OCI-LY1 (cell line): Measurements from ENCODE around the gene ANKRD36C.
"Not testable (repeated sequence)": the region's sequence is repeated elsewhere in the genome, so short reads cannot be mapped to it uniquely, and the experiment has no call there.

Experiments
- H2AFZ ChIP-seq: fragments of 200-600 bp; sonication (generic), shearing (Covaris generic); 2 replicates; pipeline ENCODE4 v1.6.0; 2014; ENCODE audit warnings: antibody characterized with exemption, mild to moderate bottlenecking, low read length
- H3F3A ChIP-seq: fragments of 200-600 bp; sonication (generic), shearing (Covaris generic); 2 replicates; pipeline ENCODE4 v1.6.0; 2014; ENCODE audit warnings: mild to moderate bottlenecking, antibody characterized with exemption, low read length, moderate library complexity; ENCODE audit not compliant: insufficient read depth
- H3K27ac ChIP-seq: fragments of 200-600 bp; sonication (generic); 2 replicates; pipeline ENCODE4 v1.5.1; 2014; ENCODE audit warnings: low read length, mixed run types, mild to moderate bottlenecking, low read depth; ENCODE audit not compliant: poor library complexity, severe bottlenecking
- H3K27me3 ChIP-seq: fragments of 200-600 bp; sonication (generic); 2 replicates; pipeline ENCODE4 v1.6.0; 2014; ENCODE audit warnings: antibody characterized with exemption, mild to moderate bottlenecking, low read length, moderate library complexity; ENCODE audit not compliant: insufficient read depth
- H3K36me3 ChIP-seq: fragments of 200-600 bp; sonication (generic); 2 replicates; pipeline ENCODE4 v1.6.1; 2014; ENCODE audit warnings: mild to moderate bottlenecking, antibody characterized with exemption, low read length, moderate library complexity, mixed read lengths; ENCODE audit not compliant: insufficient read depth
- H3K4me1 ChIP-seq: fragments of 200-600 bp; sonication (generic); 2 replicates; pipeline ENCODE4 v1.5.1; 2014; ENCODE audit warnings: mild to moderate bottlenecking, low read length, moderate library complexity; ENCODE audit not compliant: insufficient read depth, severe bottlenecking
- H3K4me2 ChIP-seq: fragments of 200-600 bp; sonication (generic), shearing (Covaris generic); 2 replicates; pipeline ENCODE4 v1.6.1; 2014; ENCODE audit warnings: low read length
- H3K4me3 ChIP-seq: fragments of 200-600 bp; sonication (generic); 2 replicates; pipeline ENCODE4 v1.5.1; 2014; ENCODE audit warnings: low read length, low read depth, mild to moderate bottlenecking, mixed read lengths; ENCODE audit not compliant: poor library complexity, severe bottlenecking
- H3K79me2 ChIP-seq: fragments of 200-600 bp; shearing (Covaris generic); 2 replicates; pipeline ENCODE4 v1.6.1; 2016; ENCODE audit warnings: mixed run types, low read length, mixed read lengths; ENCODE audit not compliant: insufficient read depth
- H3K9ac ChIP-seq: fragments of 200-600 bp; sonication (generic), shearing (Covaris generic); 2 replicates; pipeline ENCODE4 v1.6.1; 2014; ENCODE audit warnings: mild to moderate bottlenecking, low read length, mixed read lengths
- H3K9me2 ChIP-seq: fragments of 200-600 bp; sonication (generic), shearing (Covaris generic); 2 replicates; pipeline ENCODE4 v1.6.1; 2014; ENCODE audit warnings: low read depth, mild to moderate bottlenecking, low read length, mixed read lengths
- H3K9me3 ChIP-seq: fragments of 200-600 bp; shearing (Covaris generic); 2 replicates; pipeline ENCODE4 v1.6.1; 2014; ENCODE audit warnings: low read length, mixed read lengths
- H4K20me1 ChIP-seq: fragments of 200-600 bp; sonication (generic), shearing (Covaris generic); 2 replicates; pipeline ENCODE4 v1.6.0; 2016; ENCODE audit warnings: mild to moderate bottlenecking, low read length; ENCODE audit not compliant: insufficient read depth
- TF ChIP-seq, protein P1 (sequence below): fragments of 200-600 bp; sonication (generic), shearing (Covaris generic); IDR thresholded peaks from 2 replicates; pipeline ENCODE4 v1.5.1; 2017; ENCODE audit warnings: mild to moderate bottlenecking, antibody characterized with exemption, low read length, moderate library complexity, mixed read lengths

Gene ANKRD36C

DNA sequence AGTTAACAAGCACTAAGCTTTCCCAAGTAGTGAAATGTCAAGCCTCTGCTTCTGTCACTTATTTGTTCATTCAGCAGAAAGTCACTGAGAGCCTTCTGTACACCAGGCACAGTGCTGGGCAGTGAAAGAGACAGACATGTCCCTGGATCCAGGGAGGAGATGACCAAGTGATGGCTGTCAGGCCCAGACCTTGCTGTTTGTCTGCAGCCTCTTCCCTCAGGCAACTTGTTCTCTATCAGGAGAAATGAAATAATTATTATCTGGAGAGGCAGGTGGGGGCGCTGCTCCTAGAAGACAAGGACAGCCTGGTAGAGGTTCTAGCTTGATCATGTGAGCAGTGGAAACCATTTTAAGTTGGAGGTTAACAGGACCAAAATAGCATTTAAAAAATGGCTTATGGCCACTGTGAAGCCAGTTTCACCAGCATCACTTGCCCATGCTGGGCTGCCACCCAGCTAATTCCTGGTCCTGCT is 21.2 kb upstream of the ANKRD36C start:
- TF ChIP-seq, protein P1, sequence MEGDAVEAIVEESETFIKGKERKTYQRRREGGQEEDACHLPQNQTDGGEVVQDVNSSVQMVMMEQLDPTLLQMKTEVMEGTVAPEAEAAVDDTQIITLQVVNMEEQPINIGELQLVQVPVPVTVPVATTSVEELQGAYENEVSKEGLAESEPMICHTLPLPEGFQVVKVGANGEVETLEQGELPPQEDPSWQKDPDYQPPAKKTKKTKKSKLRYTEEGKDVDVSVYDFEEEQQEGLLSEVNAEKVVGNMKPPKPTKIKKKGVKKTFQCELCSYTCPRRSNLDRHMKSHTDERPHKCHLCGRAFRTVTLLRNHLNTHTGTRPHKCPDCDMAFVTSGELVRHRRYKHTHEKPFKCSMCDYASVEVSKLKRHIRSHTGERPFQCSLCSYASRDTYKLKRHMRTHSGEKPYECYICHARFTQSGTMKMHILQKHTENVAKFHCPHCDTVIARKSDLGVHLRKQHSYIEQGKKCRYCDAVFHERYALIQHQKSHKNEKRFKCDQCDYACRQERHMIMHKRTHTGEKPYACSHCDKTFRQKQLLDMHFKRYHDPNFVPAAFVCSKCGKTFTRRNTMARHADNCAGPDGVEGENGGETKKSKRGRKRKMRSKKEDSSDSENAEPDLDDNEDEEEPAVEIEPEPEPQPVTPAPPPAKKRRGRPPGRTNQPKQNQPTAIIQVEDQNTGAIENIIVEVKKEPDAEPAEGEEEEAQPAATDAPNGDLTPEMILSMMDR: peak; percentile 11; the same call in 1 of the 2 replicates
- not testable (repeated sequence) for H3K9me2 ChIP-seq, H3K4me3 ChIP-seq, H3K27ac ChIP-seq, H3K27me3 ChIP-seq, H2AFZ ChIP-seq, H3F3A ChIP-seq, H3K79me2 ChIP-seq, H3K4me2 ChIP-seq, H3K4me1 ChIP-seq, H3K9ac ChIP-seq, H3K36me3 ChIP-seq, H4K20me1 ChIP-seq, H3K9me3 ChIP-seq

DNA sequence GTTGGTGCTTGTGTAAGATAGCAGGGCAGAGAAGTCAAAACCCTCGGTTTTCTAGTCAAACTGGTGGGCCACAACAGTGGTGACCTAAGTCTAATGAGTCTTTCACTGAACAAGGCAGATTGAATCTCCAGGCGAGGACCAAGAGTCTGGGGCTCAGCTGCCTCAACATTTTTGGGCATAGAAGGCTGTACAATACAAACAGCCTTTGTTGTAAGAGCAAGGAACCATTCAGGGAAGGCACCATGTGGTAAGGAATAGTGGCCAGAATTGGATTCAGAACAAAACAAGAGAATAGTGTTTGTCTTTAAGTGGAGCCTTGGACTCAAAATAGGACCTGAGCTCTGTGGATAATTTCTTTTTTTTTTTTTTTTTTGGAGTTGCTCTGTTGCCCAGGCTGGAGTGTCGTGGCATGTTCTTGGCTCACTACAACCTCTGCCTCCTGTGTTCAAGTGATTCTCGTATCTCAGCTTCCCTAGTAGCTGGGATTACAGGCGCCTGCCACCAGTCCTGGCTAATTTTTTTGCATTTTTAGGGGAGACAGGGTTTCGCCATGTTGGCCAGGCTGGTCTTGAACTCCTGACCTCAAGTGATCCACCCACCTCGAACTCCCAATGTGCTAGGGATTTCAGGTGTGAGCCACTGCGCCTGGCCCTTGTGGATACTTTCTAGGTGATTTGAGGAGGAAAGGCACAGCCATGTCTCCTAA is 20.6 kb upstream of the ANKRD36C start:
- H3F3A ChIP-seq, H3K27ac ChIP-seq, H3K9me2 ChIP-seq, H3K4me1 ChIP-seq, H3K9ac ChIP-seq, H3K27me3 ChIP-seq, H4K20me1 ChIP-seq, H3K36me3 ChIP-seq, H3K4me2 ChIP-seq, H3K9me3 ChIP-seq, H3K79me2 ChIP-seq, H3K4me3 ChIP-seq, H2AFZ ChIP-seq: not testable (repeated sequence)

DNA sequence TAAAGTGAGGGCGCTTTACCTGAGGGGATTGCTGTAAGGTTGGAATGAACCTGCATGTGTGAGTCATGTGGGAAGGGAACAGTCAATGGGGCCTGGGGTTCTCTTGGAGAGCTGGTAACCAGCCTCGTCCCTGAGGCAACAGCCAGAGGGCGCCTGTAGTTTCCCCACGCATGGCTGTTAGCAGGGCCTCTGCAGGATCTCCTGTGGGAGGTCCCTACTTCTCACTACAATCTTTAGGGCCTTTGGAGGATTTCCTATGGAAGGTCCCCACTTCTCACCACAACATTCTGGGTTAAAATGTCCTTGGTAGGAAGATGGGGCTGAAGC is 19.5 kb upstream of the ANKRD36C start:
- H3K27me3 ChIP-seq, H3K36me3 ChIP-seq, H4K20me1 ChIP-seq, H3K9ac ChIP-seq, H3K27ac ChIP-seq, H3K4me1 ChIP-seq, H3K79me2 ChIP-seq, H3K9me3 ChIP-seq, H3K9me2 ChIP-seq, H2AFZ ChIP-seq, H3F3A ChIP-seq: not testable (repeated sequence)
- Histone ChIP-seq H3K4me3 (peak overlapping the region; percentile 45), H3K4me2 (peak overlapping the region; percentile 53; the same call in 1 of the 2 replicates)

DNA sequence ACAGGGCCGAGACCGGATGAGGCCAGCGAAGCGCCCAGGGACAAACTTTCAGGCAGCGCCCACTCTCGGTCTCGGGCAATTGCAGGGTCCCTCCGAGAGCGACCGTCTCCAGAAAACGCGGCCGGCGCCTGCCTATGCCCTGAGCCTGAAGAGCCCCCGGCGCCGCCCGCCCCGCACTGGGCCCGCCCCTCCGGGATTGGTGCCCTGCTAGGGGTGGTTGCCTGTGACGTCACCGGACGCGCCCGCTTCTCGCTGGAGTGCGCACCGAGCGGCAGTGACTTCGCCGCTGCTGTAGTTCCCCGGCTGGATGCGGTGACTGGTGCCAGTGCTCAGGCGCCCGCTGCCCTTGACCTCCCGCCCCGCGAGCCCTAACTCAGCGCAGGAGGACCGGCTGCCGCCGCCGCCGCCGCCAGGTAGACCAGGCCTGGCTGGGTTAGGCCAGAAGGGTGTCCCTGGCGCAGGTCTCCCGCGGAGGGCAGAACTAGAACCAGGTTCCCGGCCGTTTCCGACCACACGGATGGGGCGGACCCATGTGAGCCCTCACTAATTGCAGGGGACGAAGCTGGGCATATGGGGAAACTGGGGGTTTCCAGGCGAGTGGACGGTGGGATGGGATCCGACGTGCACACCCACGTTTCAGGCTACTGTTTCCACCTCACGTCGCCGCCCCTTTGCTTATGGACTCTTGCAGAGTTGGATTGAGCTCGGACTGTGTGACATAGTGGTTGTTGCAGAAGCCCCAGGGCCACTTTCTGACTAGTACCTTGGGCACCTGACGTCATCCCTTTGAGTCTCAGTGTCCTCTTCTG is 18.9 kb upstream of the ANKRD36C start:
- H3K4me1 ChIP-seq, H3K27ac ChIP-seq, H3F3A ChIP-seq, H2AFZ ChIP-seq, H3K36me3 ChIP-seq, H3K9me2 ChIP-seq, H3K9ac ChIP-seq, H3K27me3 ChIP-seq, H3K9me3 ChIP-seq, H4K20me1 ChIP-seq, H3K79me2 ChIP-seq: not testable (repeated sequence)
- peak overlapping the region; percentile 51 for H3K4me3 ChIP-seq
- peak overlapping the region; percentile 57 for H3K4me2 ChIP-seq

DNA sequence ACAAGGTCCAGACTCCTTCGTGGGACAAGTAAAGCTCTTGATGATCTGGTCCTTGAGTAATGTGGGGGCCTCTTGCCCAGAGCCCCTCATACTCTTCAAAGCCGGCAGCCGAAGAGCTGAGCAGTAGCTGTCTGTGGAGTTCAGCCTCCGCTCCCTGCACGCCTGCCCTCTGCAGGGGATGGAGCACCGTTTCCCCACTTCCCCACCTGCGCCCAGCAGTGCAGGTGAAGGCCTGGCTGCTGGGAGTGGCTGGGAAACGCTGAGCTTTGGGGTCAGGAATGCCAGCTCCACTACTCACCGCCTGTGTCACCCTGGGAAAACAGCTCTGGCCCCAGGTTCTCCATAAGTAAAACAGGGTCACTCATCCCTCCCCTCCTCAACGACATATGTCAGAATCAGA is 18.2 kb upstream of the ANKRD36C start:
- H3K9ac ChIP-seq, H2AFZ ChIP-seq: not testable (repeated sequence)

DNA sequence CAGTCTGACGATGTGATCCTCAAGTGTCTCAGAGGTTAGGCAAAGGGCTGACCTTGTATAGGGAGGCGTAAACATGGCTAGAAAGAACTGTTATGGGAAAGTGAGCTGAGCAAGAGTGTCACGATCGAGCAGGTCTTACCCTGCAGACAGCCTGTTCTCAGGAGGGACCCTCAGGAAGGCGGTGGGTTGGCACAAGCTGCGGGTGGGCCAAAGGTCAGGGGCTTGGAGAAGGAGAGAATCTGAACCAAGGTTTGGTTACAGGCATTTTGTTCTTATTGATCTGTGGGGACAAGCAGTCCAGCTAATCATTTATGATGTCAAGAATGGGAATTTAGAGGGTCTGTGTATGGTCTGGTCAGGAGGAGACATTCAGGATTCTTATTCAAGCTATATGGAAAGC is 16.4 kb upstream of the ANKRD36C start:
- not testable (repeated sequence) for H3K27me3 ChIP-seq, H3F3A ChIP-seq, H2AFZ ChIP-seq, H3K9ac ChIP-seq, H3K4me2 ChIP-seq, H3K9me3 ChIP-seq, H3K79me2 ChIP-seq, H3K9me2 ChIP-seq, H3K36me3 ChIP-seq, H3K4me1 ChIP-seq, H3K4me3 ChIP-seq, H3K27ac ChIP-seq, H4K20me1 ChIP-seq

More for the DNA sequence above, 18.2 kb upstream of the ANKRD36C start:
- not testable (repeated sequence) for H3K9me3 ChIP-seq, H3F3A ChIP-seq, H3K9me2 ChIP-seq, H3K36me3 ChIP-seq, H3K27ac ChIP-seq, H3K27me3 ChIP-seq, H3K4me1 ChIP-seq, H4K20me1 ChIP-seq, H3K79me2 ChIP-seq
- Histone ChIP-seq H3K4me3 (peak overlapping the region; percentile 51), H3K4me2 (peak overlapping the region; percentile 57)

DNA sequence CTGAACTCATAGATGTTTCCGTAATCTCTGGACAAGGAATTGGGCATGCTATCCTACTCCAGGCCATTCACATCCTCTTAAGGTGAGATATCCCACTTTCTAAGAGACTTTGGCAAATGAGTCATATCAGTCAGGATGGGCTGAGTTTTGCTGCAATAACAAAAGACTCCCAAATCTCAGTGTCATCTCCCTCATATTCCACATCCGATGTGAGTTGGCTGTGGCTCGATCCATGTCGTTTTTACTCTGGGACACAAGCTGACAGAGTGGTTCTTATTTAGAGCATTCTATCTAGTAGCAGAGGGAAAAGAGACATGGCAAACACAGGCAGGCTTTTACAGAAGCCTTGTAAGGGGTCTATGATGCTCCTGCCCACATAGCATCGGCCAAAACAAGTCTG is 14.6 kb upstream of the ANKRD36C start:
- not testable (repeated sequence) for H3K9me2 ChIP-seq, H3F3A ChIP-seq, H3K9ac ChIP-seq, H3K4me2 ChIP-seq, H3K4me1 ChIP-seq, H3K79me2 ChIP-seq, H3K27me3 ChIP-seq, H3K27ac ChIP-seq, H3K9me3 ChIP-seq, H3K4me3 ChIP-seq, H3K36me3 ChIP-seq, H4K20me1 ChIP-seq, H2AFZ ChIP-seq
